SW480 (cell line): Measurements from ENCODE around the gene CACNA2D2.

Experiments used
- DNase-seq: peaks from one replicate; pipeline ENCODE4 v3.0.0-alpha.2; 2016; ENCODE audit warnings: low spot score

The CACNA2D2 gene

GRCh38 chr3:50342813-50343633 lies 160.4 kb downstream of the CACNA2D2 start:
- DNase-seq: no peak

DNA sequence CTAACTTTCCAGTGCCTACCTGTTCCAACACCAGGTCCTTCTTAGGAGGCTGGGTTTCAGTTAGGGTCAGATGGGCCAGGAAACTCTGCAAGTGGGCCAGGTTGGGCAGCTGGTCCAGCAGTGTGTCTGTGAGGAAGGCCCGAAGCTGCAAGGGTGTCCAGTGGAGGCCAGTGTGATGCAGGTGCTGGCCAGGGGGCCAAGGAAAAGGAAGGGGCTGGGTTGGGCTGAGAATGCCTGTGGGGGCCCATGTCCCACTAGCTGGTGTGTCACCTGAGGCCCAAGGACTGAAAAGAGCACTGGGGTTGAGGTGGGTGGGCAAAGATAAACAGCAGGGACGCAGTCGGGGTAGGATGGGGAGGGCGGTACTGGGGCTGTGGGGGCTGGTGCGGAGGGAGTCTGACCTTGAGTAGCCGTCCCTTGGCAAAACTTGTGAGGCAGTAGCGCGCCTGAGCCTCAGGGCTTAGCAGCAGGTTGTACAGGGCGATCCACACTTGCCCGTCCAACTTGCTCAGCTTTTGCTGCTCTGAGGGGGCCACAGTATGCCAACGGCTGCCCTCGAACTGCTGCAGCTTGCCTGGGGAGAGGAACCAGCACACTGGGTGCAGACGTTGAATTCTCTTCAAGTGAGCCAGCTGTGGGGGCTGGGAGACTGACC lies 161.3 kb downstream of the CACNA2D2 start:
- DNase-seq: no peak

GRCh38 chr3:50341537-50341936 lies 161.9 kb downstream of the CACNA2D2 start:
- DNase-seq: no peak

DNA sequence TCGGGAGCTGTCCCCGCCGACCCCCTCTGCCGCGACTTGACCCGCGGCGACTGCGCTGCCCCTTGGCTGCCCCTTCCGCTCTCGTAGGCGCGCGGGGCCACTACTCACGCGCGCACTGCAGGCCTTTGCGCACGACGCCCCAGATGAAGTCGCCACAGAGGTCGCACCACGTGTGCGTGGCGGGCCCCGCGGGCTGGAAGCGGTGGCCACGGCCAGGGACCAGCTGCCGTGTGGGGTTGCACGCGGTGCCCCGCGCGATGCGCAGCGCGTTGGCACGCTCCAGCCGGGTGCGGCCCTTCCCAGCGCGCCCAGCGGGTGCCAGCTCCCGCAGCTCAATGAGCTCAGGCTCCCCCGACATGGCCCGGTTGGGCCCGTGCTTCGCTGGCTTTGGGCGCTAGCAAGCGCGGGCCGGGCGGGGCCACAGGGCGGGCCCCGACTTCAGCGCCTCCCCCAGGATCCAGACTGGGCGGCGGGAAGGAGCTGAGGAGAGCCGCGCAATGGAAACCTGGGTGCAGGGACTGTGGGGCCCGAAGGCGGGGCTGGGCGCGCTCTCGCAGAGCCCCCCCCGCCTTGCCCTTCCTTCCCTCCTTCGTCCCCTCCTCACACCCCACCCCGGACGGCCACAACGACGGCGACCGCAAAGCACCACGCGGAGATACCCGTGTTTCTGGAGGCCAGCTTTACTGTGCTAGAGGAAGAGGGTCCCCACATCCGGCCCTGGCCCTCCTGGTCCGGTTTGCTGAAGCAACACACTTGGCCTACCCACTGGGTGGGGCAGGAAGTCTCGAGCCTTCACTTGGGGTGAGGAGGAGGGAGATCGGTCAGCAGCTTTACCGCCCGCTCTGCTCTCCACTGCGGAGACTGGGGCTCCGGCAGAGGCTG lies 162.7 kb downstream of the CACNA2D2 start, which contains the start of gene RASSF1:
Gene RASSF1 (minus strand): TSS at position 389 of the 882 bp plus-strand sequence. CDS start 31 bp downstream, at position 358.
- DNase-seq: peak; percentile 52

DNA sequence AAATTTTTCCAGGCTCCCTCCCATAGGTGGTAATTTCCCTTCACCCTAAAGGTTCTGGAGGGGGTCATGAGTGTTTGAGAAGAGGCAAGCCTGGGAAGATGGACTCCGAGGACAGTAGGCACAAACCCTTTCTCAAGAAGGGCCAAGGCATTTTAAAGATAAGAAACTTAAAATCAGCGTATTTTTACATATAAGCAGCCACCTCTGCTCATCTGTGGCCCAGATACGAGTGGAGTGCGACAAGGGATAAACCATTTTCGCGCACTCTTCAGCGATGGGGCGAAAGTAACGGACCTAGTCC lies 163.3 kb downstream of the CACNA2D2 start:
- no peak for DNase-seq

DNA sequence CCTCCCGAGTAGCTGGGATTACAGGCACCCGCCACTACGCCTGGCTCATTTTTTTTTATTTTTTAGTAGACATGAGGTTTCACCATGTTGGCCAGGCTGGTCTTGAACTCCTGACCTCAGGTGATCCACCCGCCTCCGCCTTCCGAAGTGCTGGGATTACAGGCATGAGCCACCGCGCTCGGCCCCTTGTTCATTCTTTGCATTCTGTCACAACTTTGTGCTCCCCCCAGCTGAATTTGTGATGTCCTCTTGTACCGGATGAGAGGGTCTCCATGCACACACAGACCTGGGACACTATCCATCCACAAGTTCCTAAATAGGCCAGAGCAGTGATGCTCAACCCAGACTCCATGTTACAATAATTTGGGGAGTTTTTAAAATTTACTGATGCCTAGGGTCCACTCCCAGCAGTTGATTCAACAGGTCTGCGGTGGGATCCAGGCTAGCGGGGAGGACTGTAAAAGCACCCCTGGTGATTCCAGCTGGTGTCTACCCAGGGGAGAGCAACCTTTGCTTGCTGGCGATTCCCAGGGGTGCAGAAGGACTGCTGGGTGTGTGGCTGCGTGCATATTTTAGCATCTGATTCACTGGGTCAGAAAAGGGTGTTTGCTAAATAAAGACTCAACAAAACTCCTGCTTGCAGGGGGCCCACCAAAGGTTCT lies 163.8 kb downstream of the CACNA2D2 start:
- no peak for DNase-seq

GRCh38 chr3:50338965-50339364 lies 164.5 kb downstream of the CACNA2D2 start:
- DNase-seq: no peak

DNA sequence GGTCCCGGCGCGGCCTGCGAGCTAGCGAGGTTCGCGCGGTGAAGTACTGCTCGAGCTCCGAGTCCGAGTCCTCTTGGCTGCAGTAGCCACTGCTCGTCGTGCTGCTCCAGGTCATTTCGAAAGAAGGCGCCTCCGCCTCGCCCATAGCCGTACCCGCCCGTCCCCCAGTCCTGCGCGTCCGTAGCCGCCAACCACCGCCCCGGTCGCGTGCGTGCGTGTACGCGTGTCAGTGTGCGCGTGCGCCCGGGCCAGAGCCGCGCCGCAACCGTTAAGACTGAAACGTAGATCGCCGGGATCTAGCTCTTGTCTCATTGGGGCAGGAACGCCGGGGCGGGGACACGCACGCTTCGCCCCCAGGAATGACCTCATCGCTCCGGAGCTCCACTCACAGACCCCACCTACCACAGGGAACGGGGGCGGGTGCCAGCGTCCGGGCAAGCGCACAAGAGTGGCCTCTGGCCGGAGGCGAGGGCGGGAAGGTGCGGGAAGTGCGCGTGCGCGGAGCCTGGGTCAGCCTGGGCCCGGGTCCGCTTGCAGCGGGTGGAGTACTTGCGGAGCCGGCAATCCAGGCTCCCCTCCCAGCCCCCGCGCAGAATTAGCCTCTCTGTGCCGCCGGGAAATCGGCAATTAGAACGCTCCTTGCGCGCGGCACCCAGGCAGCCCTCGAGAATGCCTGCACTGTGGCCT lies 166.1 kb downstream of the CACNA2D2 start:
- DNase-seq: peak; percentile 99

DNA sequence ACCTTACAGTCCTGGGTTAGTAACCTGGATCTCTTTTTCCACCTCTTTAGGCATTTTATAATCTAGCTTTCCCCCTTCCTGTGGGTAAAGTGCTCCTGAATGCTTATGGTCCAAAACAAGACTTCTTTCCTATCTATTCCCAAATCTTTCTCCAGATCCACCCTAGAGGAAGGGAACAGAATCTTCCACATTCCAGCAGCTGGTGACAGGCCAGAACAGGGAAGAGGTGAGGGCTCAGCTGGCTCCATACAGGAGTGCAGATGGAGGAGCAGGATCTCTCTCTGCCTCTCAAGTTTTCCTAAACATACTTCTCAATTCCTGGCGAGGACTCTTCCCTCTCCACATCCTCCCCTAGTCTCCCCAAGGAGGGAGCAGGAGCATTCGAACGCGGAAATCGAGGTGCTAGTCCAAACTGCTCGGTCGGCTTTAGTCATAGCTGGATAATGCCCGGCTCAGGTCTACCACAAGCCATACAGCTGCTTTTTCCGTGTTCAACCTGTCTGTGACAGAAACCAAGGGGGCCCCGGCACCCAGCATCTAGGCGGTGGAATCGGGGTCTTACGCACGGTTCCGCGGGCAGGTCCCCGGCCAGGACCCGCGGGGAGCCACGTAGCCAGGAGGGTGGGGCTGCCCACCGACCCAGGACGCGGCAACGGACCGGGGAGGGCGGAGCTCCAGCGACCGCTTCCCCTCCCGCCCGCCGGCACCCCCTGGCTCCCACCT lies 166.8 kb downstream of the CACNA2D2 start:
- DNase-seq: no peak

GRCh38 chr3:50334339-50335075 lies 168.9 kb downstream of the CACNA2D2 start:
- no peak for DNase-seq

- DNase-seq: no peak
Measured at GRCh38 chr3:50333744-50334328, 169.6 kb downstream of the CACNA2D2 start.

- no peak for DNase-seq
Measured at GRCh38 chr3:50331364-50331907, 172.0 kb downstream of the CACNA2D2 start.

GRCh38 chr3:50330330-50330729 lies 173.1 kb downstream of the CACNA2D2 start:
- DNase-seq: no peak

DNA sequence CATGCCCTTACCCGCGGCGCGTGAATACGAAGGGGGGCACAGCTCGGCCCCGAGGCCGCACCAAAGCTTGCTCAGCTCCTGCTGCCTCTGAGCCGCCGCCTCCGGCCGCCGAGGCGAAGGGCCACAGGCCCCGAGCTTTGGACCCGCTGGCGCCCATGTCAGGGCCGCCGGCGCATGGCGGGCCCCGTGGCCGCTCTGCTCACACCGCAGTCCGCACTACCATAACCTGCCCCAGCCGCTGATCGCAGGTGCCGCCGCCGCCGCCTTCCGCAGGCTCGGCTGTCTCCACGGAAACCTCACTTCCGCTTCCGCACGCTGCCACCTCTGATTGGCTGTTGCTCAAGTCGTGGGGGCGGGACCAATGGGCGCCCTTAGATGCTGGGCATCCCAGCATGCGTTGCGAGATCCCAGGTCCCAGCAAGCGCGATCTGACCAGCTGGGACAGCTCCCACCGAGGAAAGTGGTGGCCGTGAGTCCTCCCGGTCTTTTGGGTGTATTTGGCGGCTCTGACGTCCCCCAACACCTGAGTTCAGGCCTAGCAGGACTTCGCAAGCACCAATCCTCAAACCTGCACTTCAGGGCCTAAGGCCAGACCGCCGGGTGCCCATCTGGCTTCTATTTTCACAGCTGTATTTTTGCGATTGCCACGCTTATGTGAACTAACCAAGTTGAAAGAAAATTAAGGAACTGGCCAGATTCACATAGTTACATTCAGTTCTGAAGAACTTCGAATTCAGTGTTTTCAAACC lies 175.3 kb downstream of the CACNA2D2 start, which contains the start of gene TUSC2:
Gene TUSC2 (minus strand): TSS at position 281 of the 749 bp plus-strand sequence. CDS start 124 bp downstream, at position 157.
- DNase-seq: peak; percentile 95

DNA sequence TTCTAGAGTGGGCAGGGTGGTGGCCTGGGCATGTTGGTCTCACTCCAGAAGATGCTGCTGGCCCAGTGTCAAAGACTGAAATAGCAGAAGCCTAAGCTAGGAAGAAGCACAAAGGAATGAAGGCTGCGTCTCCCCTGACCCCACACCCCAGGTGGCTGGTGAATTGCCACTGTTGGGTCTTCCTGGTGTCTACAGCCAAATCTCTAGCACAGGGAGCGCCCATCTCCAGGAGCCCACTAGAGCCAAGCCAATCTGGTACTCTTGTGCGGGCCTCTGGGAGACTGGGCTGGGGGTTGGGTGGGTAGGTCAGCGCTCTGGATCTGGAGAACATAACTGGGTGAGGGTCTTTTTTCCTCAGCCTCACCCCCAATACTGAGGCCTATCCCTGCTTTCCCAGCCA lies 176.3 kb downstream of the CACNA2D2 start:
- DNase-seq: no peak

DNA sequence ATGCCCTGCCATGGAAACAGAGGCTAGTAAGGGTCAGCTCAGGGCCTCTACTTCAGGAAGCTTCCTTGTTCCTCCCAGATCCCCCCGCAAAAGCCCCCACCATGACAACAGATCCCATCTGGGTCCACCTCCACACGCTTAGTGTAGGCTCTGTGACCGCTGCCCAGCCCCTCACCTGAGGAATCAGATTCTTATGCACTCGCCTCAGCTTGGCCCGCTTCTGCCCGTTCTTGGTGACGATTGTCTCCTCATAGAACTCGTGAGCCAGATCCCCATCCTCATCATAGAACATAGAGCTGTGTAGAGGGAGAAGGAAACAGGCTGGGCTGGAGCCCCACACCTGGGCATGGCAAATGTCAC lies 177.3 kb downstream of the CACNA2D2 start:
- DNase-seq: no peak

DNA sequence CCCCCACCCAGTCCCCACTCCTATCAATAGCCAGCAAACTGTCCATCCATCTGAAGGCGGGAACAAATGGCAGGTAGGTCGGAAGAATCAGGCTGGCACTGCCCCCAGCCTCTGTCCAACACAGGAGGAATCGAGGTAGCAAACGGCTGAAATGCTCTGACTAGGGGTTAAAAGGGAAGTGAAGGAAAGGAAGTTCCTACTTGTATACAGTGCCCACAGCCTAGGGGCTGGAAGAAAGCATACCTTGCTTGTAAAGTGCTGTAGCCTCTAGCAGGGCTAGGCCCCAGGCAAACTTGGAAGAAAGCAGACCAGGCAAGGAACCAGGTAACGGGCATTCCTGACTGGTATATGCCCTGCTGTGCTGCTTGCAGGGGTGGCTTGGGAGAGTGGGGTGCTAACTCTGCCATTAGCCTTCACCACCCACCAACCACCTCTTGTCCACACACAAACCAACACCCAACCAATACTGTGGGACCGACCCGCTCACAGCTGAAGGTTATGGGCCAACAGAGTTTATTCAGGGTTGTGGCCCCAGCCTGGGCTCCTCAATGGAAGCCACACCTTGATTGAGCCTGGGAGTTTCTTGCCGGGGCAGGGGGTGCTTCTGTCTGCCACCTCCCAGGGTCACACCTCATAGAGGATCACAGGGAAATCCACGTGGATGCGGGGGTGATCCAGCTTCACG lies 177.8 kb downstream of the CACNA2D2 start:
- no peak for DNase-seq

DNA sequence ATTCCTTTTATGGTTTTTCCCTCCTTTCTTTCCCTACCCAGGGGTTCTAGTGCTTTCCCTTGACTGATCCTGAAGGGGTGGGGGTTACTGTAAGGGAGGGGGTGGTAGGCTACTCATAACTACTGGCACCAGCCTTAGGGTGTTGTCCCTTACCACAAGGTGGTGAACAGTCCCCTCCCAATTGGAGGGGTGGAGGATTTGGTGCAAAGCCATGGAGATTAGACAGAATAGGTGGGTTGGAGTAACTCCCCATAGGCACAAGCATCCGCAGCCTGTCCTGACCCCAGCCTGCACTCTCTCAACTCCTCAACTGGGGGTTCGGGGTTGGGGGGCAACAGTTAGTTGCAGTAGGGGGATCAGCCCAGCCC lies 178.3 kb downstream of the CACNA2D2 start:
- no peak for DNase-seq
